Epithelial cell of proximal tubule (primary cell): Measurements from ENCODE around the gene KNSTRN. TPM values are rescaled to one million over a fixed set of nuclear protein-coding genes. Genes with fewer than 3 reads are reported as not detected.

Source experiments
- DNase-seq: peaks from one replicate; pipeline ENCODE4 v3.0.0-alpha.2; 2011; ENCODE audit warnings: low read depth
- H3K4me3 ChIP-seq: 2 replicates; pipeline ENCODE4 v1.5.1; 2011; ENCODE audit warnings: low read depth, mild to moderate bottlenecking, low read length
- CTCF ChIP-seq: conservative IDR thresholded peaks from 2 replicates; pipeline ENCODE4 v1.5.1; 2012; ENCODE audit warnings: low read depth, mild to moderate bottlenecking, low read length
- total RNA-seq: library from RNA; depleted of rRNA; stranded (reverse); fragments of >200 nt; gene quantifications from 2 replicates; pipeline ENCODE4 v1.2.3, GENCODE V29; 2015

KNSTRN gene
- total RNA-seq, 1 donor from 2014 or later: 54.7 TPM

- no peak for DNase-seq
- no peak for TF ChIP-seq CTCF
- H3K4me3 ChIP-seq: no peak overlapping the region
Measured at GRCh38 chr15:40389824-40390595, 7.5 kb downstream of the KNSTRN start.

- no peak for TF ChIP-seq CTCF
- H3K4me3 ChIP-seq: no peak overlapping the region
- no peak for DNase-seq
Measured at GRCh38 chr15:40392986-40393948, 10.7 kb downstream of the KNSTRN start.

- DNase-seq: no peak
- no peak for TF ChIP-seq CTCF
- H3K4me3 ChIP-seq: no peak overlapping the region
Measured at GRCh38 chr15:40397688-40398412, 15.3 kb downstream of the KNSTRN start.

DNA sequence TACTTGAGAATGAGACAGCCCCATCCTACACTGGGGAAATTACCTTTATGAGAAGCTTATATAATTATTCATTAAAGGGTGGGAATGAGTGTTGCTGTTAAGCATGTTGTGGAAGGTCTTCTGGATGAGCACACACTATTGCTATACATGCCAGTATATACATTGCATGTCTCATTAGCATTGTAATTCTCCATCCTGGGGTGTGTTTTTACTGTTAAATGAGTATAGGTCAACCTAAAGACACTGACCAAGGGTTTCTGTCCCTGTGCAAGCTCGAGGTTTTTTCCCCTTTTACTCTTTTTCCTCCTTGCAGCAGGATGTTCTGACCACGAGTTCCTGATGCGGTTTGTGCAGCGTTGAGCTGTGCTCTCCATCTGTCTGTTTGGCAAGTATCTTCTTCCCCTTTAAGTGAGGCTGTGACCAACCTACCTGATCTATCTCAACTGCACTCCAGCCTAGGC is 15.9 kb downstream of the KNSTRN start:
- H3K4me3 ChIP-seq: no peak overlapping the region
- no peak for DNase-seq
- TF ChIP-seq CTCF: no peak

- H3K4me3 ChIP-seq: no peak overlapping the region
- no peak for DNase-seq
- TF ChIP-seq CTCF: no peak
Measured at GRCh38 chr15:40399370-40399769, 16.8 kb downstream of the KNSTRN start.

- H3K4me3 ChIP-seq: peak within 1 kb of the TSS; percentile 99
- peak; percentile 46 for DNase-seq
- TF ChIP-seq CTCF: no peak
Measured at GRCh38 chr15:40405501-40406381, 23.2 kb downstream of the KNSTRN start, which contains the start of gene IVD. IVD (plus strand) TSS chr15:40405795; CDS start chr15:40405828, 33 bp downstream.
